ENCODE results near the gene LCN15.

Gene LCN15

GRCh38 chr9:136733611-136734010 is 30.7 kb downstream of the LCN15 start:
- no peaks in the 10 kb centered on the region for H3K9me3 ChIP-seq (ENCODE audit: control insufficient read depth in 5 of 5, low read length in 5 of 5)
- H3K4me1 ChIP-seq (ENCODE audit: control insufficient read depth in 5 of 5, insufficient read depth in 5 of 5, low read length in 5 of 5) = peaks cover 0 to 12% (median 10%) of the 10 kb centered on the region in 5 donors

GRCh38 chr9:136732444-136733178 is 31.7 kb downstream of the LCN15 start:
- Histone ChIP-seq H3K4me1 (ENCODE audit: control insufficient read depth in 5 of 5, insufficient read depth in 5 of 5, low read length in 5 of 5) (peaks cover 0 to 17% (median 14%) of the 10 kb centered on the region in 5 donors), H3K27ac (ENCODE audit: low read depth, low read length) (no peak overlapping the region), H3K27me3 (ENCODE audit: control insufficient read depth in 5 of 5, insufficient read depth in 4 of 5, low read length in 5 of 5) (peaks cover 0 to 4% (median 0%) of the 10 kb centered on the region in 5 donors), H3K4me3 (ENCODE audit: low read depth in 1 of 5, low read length in 5 of 5) (no peak overlapping the region), H3K9ac (ENCODE audit: low read length in 5 of 5) (no peak overlapping the region), H3K36me3 (ENCODE audit: control insufficient read depth in 5 of 5, insufficient read depth in 5 of 5, low read length in 5 of 5) (no peaks in the 10 kb centered on the region), H3K9me3 (ENCODE audit: control insufficient read depth in 5 of 5, low read length in 5 of 5) (no peaks in the 10 kb centered on the region)

More at GRCh38 chr9:136733611-136734010, 30.7 kb downstream of the LCN15 start:
- peaks cover 0 to 4% (median 0%) of the 10 kb centered on the region in 5 donors for H3K27me3 ChIP-seq (ENCODE audit: control insufficient read depth in 5 of 5, insufficient read depth in 4 of 5, low read length in 5 of 5)
- no peaks in the 10 kb centered on the region for H3K36me3 ChIP-seq (ENCODE audit: control insufficient read depth in 5 of 5, insufficient read depth in 5 of 5, low read length in 5 of 5)
- H3K27ac ChIP-seq (ENCODE audit: low read depth, low read length) = no peak overlapping the region
- no peak overlapping the region for H3K9ac ChIP-seq (ENCODE audit: low read length in 5 of 5)
- no peak overlapping the region for H3K4me3 ChIP-seq (ENCODE audit: low read depth in 1 of 5, low read length in 5 of 5)

GRCh38 chr9:136729926-136730325 is 34.4 kb downstream of the LCN15 start:
- H3K27me3 ChIP-seq (ENCODE audit: control insufficient read depth in 5 of 5, insufficient read depth in 4 of 5, low read length in 5 of 5) = peaks cover 0 to 4% (median 0%) of the 10 kb centered on the region in 5 donors
- H3K9me3 ChIP-seq (ENCODE audit: control insufficient read depth in 5 of 5, low read length in 5 of 5) = no peaks in the 10 kb centered on the region
- H3K36me3 ChIP-seq (ENCODE audit: control insufficient read depth in 5 of 5, insufficient read depth in 5 of 5, low read length in 5 of 5) = peaks cover 0 to 18% (median 17%) of the 10 kb centered on the region in 5 donors
- H3K4me3 ChIP-seq (ENCODE audit: low read depth in 1 of 5, low read length in 5 of 5) = no peak overlapping the region
- no peak overlapping the region for H3K9ac ChIP-seq (ENCODE audit: low read length in 5 of 5)
- H3K4me1 ChIP-seq (ENCODE audit: control insufficient read depth in 5 of 5, insufficient read depth in 5 of 5, low read length in 5 of 5) = peaks cover 11 to 43% (median 37%) of the 10 kb centered on the region in 5 donors
- no peak overlapping the region for H3K27ac ChIP-seq (ENCODE audit: low read depth, low read length)

GRCh38 chr9:136729144-136729543 is 35.2 kb downstream of the LCN15 start:
- peaks cover 11 to 45% (median 37%) of the 10 kb centered on the region in 5 donors for H3K4me1 ChIP-seq (ENCODE audit: control insufficient read depth in 5 of 5, insufficient read depth in 5 of 5, low read length in 5 of 5)
- H3K4me3 ChIP-seq (ENCODE audit: low read depth in 1 of 5, low read length in 5 of 5) = peak overlapping the region in 4 of 5 donors; percentile 74 to 98 (median 96)
- H3K9ac ChIP-seq (ENCODE audit: low read length in 5 of 5) = peak overlapping the region in 4 of 5 donors; percentile 24 to 83 (median 74)
- H3K36me3 ChIP-seq (ENCODE audit: control insufficient read depth in 5 of 5, insufficient read depth in 5 of 5, low read length in 5 of 5) = peaks cover 0 to 26% (median 22%) of the 10 kb centered on the region in 5 donors
- H3K9me3 ChIP-seq (ENCODE audit: control insufficient read depth in 5 of 5, low read length in 5 of 5) = no peaks in the 10 kb centered on the region
- H3K27me3 ChIP-seq (ENCODE audit: control insufficient read depth in 5 of 5, insufficient read depth in 4 of 5, low read length in 5 of 5) = peaks cover 0 to 4% (median 0%) of the 10 kb centered on the region in 5 donors
- no peak overlapping the region for H3K27ac ChIP-seq (ENCODE audit: low read depth, low read length)

GRCh38 chr9:136728548-136729123 is 35.7 kb downstream of the LCN15 start:
- Histone ChIP-seq H3K4me1 (ENCODE audit: control insufficient read depth in 5 of 5, insufficient read depth in 5 of 5, low read length in 5 of 5) (peaks cover 11 to 49% (median 37%) of the 10 kb centered on the region in 5 donors), H3K27ac (ENCODE audit: low read depth, low read length) (peak overlapping the region; percentile 30), H3K27me3 (ENCODE audit: control insufficient read depth in 5 of 5, insufficient read depth in 4 of 5, low read length in 5 of 5) (peaks cover 0 to 3% (median 0%) of the 10 kb centered on the region in 5 donors), H3K36me3 (ENCODE audit: control insufficient read depth in 5 of 5, insufficient read depth in 5 of 5, low read length in 5 of 5) (peaks cover 0 to 31% (median 27%) of the 10 kb centered on the region in 5 donors), H3K9ac (ENCODE audit: low read length in 5 of 5) (peak overlapping the region in 4 of 5 donors; percentile 70 to 86 (median 80)), H3K4me3 (ENCODE audit: low read depth in 1 of 5, low read length in 5 of 5) (peak overlapping the region in 4 of 5 donors; percentile 74 to 98 (median 96)), H3K9me3 (ENCODE audit: control insufficient read depth in 5 of 5, low read length in 5 of 5) (no peaks in the 10 kb centered on the region)

- H3K4me1 ChIP-seq (ENCODE audit: control insufficient read depth in 5 of 5, insufficient read depth in 5 of 5, low read length in 5 of 5) = peaks cover 11 to 55% (median 42%) of the 10 kb centered on the region in 5 donors
- H3K9me3 ChIP-seq (ENCODE audit: control insufficient read depth in 5 of 5, low read length in 5 of 5) = no peaks in the 10 kb centered on the region
- no peaks in the 10 kb centered on the region for H3K27me3 ChIP-seq (ENCODE audit: control insufficient read depth in 5 of 5, insufficient read depth in 4 of 5, low read length in 5 of 5)
- H3K9ac ChIP-seq (ENCODE audit: low read length in 5 of 5) = peak overlapping the region in 4 of 5 donors; percentile 70 to 88 (median 82)
- H3K27ac ChIP-seq (ENCODE audit: low read depth, low read length) = peak overlapping the region; percentile 81
- H3K36me3 ChIP-seq (ENCODE audit: control insufficient read depth in 5 of 5, insufficient read depth in 5 of 5, low read length in 5 of 5) = peaks cover 0 to 36% (median 32%) of the 10 kb centered on the region in 5 donors
- peak overlapping the region in 4 of 5 donors; percentile 93 to 98 (median 98) for H3K4me3 ChIP-seq (ENCODE audit: low read depth in 1 of 5, low read length in 5 of 5)
Observed at GRCh38 chr9:136728080-136728547, 36.2 kb downstream of the LCN15 start.

- peaks cover 11 to 68% (median 56%) of the 10 kb centered on the region in 5 donors for H3K4me1 ChIP-seq (ENCODE audit: control insufficient read depth in 5 of 5, insufficient read depth in 5 of 5, low read length in 5 of 5)
- no peaks in the 10 kb centered on the region for H3K9me3 ChIP-seq (ENCODE audit: control insufficient read depth in 5 of 5, low read length in 5 of 5)
- peaks cover 0 to 50% (median 44%) of the 10 kb centered on the region in 5 donors for H3K36me3 ChIP-seq (ENCODE audit: control insufficient read depth in 5 of 5, insufficient read depth in 5 of 5, low read length in 5 of 5)
- peak overlapping the region; percentile 31 to 88 (median 73) for H3K9ac ChIP-seq (ENCODE audit: low read length in 5 of 5)
- H3K4me3 ChIP-seq (ENCODE audit: low read depth in 1 of 5, low read length in 5 of 5) = peak overlapping the region; percentile 90 to 98 (median 97)
- H3K27me3 ChIP-seq (ENCODE audit: control insufficient read depth in 5 of 5, insufficient read depth in 4 of 5, low read length in 5 of 5) = no peaks in the 10 kb centered on the region
- peak overlapping the region; percentile 81 for H3K27ac ChIP-seq (ENCODE audit: low read depth, low read length)
Observed at GRCh38 chr9:136726631-136727191, 37.6 kb downstream of the LCN15 start.

GRCh38 chr9:136726118-136726517 is 38.2 kb downstream of the LCN15 start:
- H3K36me3 ChIP-seq (ENCODE audit: control insufficient read depth in 5 of 5, insufficient read depth in 5 of 5, low read length in 5 of 5) = peaks cover 0 to 56% (median 48%) of the 10 kb centered on the region in 5 donors
- peak overlapping the region; percentile 81 for H3K27ac ChIP-seq (ENCODE audit: low read depth, low read length)
- peak overlapping the region in 4 of 5 donors; percentile 31 to 88 (median 61) for H3K9ac ChIP-seq (ENCODE audit: low read length in 5 of 5)
- no peaks in the 10 kb centered on the region for H3K9me3 ChIP-seq (ENCODE audit: control insufficient read depth in 5 of 5, low read length in 5 of 5)
- H3K27me3 ChIP-seq (ENCODE audit: control insufficient read depth in 5 of 5, insufficient read depth in 4 of 5, low read length in 5 of 5) = no peaks in the 10 kb centered on the region
- peaks cover 11 to 74% (median 62%) of the 10 kb centered on the region in 5 donors for H3K4me1 ChIP-seq (ENCODE audit: control insufficient read depth in 5 of 5, insufficient read depth in 5 of 5, low read length in 5 of 5)
- peak overlapping the region; percentile 90 to 98 (median 97) for H3K4me3 ChIP-seq (ENCODE audit: low read depth in 1 of 5, low read length in 5 of 5)

GRCh38 chr9:136725612-136726011 is 38.7 kb downstream of the LCN15 start:
- peak overlapping the region in 3 of 5 donors; percentile 93 to 98 (median 98) for H3K4me3 ChIP-seq (ENCODE audit: low read depth in 1 of 5, low read length in 5 of 5)

More at GRCh38 chr9:136725612-136726011, 38.7 kb downstream of the LCN15 start:
- Histone ChIP-seq H3K27me3 (ENCODE audit: control insufficient read depth in 5 of 5, insufficient read depth in 4 of 5, low read length in 5 of 5) (no peaks in the 10 kb centered on the region), H3K36me3 (ENCODE audit: control insufficient read depth in 5 of 5, insufficient read depth in 5 of 5, low read length in 5 of 5) (peaks cover 0 to 59% (median 48%) of the 10 kb centered on the region in 5 donors), H3K4me1 (ENCODE audit: control insufficient read depth in 5 of 5, insufficient read depth in 5 of 5, low read length in 5 of 5) (peaks cover 11 to 79% (median 67%) of the 10 kb centered on the region in 5 donors), H3K27ac (ENCODE audit: low read depth, low read length) (peak overlapping the region; percentile 81), H3K9ac (ENCODE audit: low read length in 5 of 5) (peak overlapping the region in 1 of 5 donors; percentile 0), H3K9me3 (ENCODE audit: control insufficient read depth in 5 of 5, low read length in 5 of 5) (no peaks in the 10 kb centered on the region)

Measured in subcutaneous abdominal adipose tissue (tissue), 5 donors.